ENCODE data around the gene PDGFB. TPM values are rescaled to one million over a fixed set of nuclear protein-coding genes. Genes with fewer than 3 reads are reported as not detected.

The PDGFB gene
- total RNA-seq, 1 donor from 2014 or later, result 159 TPM

- DNase-seq (ENCODE audit: low read depth), result no peak
- no peaks in the 10 kb centered on the region for H3K36me3 ChIP-seq (ENCODE audit: control insufficient read depth, insufficient read depth, low read length)
- TF ChIP-seq, protein P1, sequence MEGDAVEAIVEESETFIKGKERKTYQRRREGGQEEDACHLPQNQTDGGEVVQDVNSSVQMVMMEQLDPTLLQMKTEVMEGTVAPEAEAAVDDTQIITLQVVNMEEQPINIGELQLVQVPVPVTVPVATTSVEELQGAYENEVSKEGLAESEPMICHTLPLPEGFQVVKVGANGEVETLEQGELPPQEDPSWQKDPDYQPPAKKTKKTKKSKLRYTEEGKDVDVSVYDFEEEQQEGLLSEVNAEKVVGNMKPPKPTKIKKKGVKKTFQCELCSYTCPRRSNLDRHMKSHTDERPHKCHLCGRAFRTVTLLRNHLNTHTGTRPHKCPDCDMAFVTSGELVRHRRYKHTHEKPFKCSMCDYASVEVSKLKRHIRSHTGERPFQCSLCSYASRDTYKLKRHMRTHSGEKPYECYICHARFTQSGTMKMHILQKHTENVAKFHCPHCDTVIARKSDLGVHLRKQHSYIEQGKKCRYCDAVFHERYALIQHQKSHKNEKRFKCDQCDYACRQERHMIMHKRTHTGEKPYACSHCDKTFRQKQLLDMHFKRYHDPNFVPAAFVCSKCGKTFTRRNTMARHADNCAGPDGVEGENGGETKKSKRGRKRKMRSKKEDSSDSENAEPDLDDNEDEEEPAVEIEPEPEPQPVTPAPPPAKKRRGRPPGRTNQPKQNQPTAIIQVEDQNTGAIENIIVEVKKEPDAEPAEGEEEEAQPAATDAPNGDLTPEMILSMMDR (IDR thresholded peaks at IDR 0.05; ENCODE audit: insufficient read depth, low read length, poor library complexity, severe bottlenecking), result no peak
- no peaks in the 10 kb centered on the region for H3K27me3 ChIP-seq (ENCODE audit: control insufficient read depth, insufficient read depth, low read length)
- H3K4me3 ChIP-seq (ENCODE audit: low read depth, low read length), result no peak overlapping the region
Observed at GRCh38 chr22:39284983-39285382, 40.2 kb upstream of the PDGFB start.

DNA sequence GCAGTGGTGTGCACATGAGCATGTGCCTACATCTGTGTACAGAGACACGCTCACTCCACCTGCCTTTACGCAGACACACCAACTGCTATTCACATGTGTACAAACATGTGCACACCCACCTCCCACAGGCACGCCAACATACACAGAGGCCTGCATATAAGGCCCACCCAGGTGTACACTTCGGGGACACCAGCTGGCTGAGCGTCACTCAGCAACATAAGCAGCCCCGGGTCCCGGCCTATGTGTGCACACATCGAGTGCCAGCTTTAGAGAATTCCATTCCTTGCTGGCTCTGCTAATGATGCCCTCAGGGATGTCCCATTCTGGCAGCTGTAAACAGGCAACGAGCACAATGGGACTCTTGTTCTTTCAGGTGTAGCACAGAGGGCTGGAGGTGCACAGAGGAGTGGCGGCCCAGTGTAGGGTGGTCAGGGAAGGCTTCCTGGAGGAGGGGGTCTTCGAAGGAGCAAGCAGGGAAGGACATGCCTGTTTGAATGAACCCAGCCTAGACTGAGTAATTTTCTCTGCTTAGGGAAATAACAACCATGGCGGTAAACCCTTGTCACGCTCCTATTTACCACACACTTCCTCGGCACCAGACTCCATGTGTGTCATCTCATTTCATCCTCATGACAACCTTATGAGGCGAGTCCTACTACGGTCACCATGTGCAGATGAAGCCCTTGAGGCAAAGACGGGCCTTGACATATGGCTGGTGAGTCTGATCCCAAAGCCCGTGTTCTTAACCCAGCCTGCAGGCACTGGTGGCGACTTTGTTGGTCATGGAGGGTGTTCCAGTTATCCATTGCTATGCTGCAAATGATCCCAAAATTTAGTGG lies 39.6 kb upstream of the PDGFB start:
- Histone ChIP-seq H3K4me3 (ENCODE audit: low read depth, low read length) (no peak overlapping the region), H3K27me3 (ENCODE audit: control insufficient read depth, insufficient read depth, low read length) (no peaks in the 10 kb centered on the region), H3K36me3 (ENCODE audit: control insufficient read depth, insufficient read depth, low read length) (no peaks in the 10 kb centered on the region)
- DNase-seq (ENCODE audit: low read depth), result no peak
- TF ChIP-seq, protein P1 (IDR thresholded peaks at IDR 0.05; ENCODE audit: insufficient read depth, low read length, poor library complexity, severe bottlenecking), result no peak

- Histone ChIP-seq H3K27me3 (ENCODE audit: control insufficient read depth, insufficient read depth, low read length) (no peaks in the 10 kb centered on the region), H3K4me3 (ENCODE audit: low read depth, low read length) (no peak overlapping the region), H3K36me3 (ENCODE audit: control insufficient read depth, insufficient read depth, low read length) (no peaks in the 10 kb centered on the region)
- TF ChIP-seq, protein P1 (IDR thresholded peaks at IDR 0.05; ENCODE audit: insufficient read depth, low read length, poor library complexity, severe bottlenecking), result no peak
- DNase-seq (ENCODE audit: low read depth), result no peak
Observed at GRCh38 chr22:39283322-39284141, 38.8 kb upstream of the PDGFB start.

GRCh38 chr22:39282645-39283321 lies 38.0 kb upstream of the PDGFB start:
- no peak for DNase-seq (ENCODE audit: low read depth)
- TF ChIP-seq, protein P1 (IDR thresholded peaks at IDR 0.05; ENCODE audit: insufficient read depth, low read length, poor library complexity, severe bottlenecking), result no peak
- Histone ChIP-seq H3K36me3 (ENCODE audit: control insufficient read depth, insufficient read depth, low read length) (no peaks in the 10 kb centered on the region), H3K27me3 (ENCODE audit: control insufficient read depth, insufficient read depth, low read length) (no peaks in the 10 kb centered on the region), H3K4me3 (ENCODE audit: low read depth, low read length) (no peak overlapping the region)

DNA sequence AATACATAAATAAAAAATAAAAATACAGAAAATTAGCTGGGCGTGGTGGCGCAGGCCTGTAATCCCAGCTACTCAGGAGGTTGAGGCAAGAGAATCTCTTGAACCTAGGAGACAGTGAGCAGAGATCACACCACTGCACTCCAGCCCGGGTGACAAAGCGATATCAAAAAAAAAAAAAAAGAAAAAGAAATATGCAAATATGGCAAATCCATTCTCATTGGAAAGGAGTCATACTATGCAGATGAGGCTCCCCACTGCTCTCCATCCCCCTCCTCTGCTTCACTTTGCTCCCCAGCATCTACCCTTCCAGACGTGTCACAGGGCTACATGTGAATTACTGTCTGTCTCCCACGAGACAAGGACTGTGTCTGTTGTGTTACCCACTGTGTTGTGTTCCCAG lies 36.3 kb upstream of the PDGFB start:
- DNase-seq (ENCODE audit: low read depth), result no peak
- Histone ChIP-seq H3K27me3 (ENCODE audit: control insufficient read depth, insufficient read depth, low read length) (no peaks in the 10 kb centered on the region), H3K36me3 (ENCODE audit: control insufficient read depth, insufficient read depth, low read length) (no peaks in the 10 kb centered on the region), H3K4me3 (ENCODE audit: low read depth, low read length) (no peak overlapping the region)
- TF ChIP-seq, protein P1 (IDR thresholded peaks at IDR 0.05; ENCODE audit: insufficient read depth, low read length, poor library complexity, severe bottlenecking), result no peak
